ENCODE results near the gene EN1. TPM values are rescaled to one million over a fixed set of nuclear protein-coding genes. Genes with fewer than 3 reads are reported as not detected.

Gene EN1
- total RNA-seq, 1 experiment from 2014 or later: not detected

DNA sequence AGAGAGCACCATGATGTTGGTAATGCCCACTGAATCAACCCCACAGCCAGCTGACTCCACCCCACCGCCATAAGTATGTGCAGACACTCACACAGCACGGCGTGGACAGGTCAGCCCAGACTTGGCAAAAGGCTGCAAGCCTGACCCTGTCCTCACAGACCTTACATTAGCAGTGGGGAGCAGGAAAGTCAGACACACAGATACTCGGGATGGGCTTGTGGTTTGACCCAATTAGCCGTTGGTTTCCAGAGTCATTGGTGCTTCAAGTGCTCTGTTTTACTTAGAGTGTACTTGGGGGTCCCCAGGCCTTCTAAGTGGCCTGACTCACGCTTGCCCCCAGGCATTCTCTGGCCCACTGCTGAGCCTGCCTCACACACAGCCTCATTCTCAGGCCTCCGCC lies 36.7 kb downstream of the EN1 start:
- DNase-seq: no peak
- H3K4me1 ChIP-seq: no peaks in the 10 kb centered on the region
- H3K4me3 ChIP-seq: no peak overlapping the region
- no peaks in the 10 kb centered on the region for H3K9me3 ChIP-seq (replicated peaks)
- H3K36me3 ChIP-seq: no peaks in the 10 kb centered on the region
- no peak overlapping the region for H3K27ac ChIP-seq
- H3K27me3 ChIP-seq: peaks cover 14% of the 10 kb centered on the region; the same call in 1 of the 2 replicates

DNA sequence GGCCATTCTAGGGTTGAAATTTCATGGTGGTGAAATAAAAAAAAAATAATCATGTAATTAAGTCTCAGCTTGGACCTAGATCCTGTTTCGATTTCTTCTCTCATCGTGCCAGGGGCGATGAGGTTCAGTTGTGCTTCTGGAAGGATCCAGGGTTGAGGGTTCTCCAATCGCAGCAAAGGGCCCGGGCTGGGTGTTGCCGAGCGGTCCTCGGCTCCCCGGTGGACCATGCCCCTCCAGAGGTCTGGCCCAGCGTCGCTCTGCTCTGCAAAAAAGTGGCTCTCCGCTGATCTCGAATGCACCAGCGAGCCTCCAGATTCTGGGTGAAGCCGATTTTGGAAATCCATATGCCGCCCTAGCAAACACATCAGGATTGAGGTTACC lies 39.0 kb downstream of the EN1 start:
- Histone ChIP-seq H3K27me3 (peaks cover 18% of the 10 kb centered on the region), H3K4me3 (no peak overlapping the region), H3K27ac (no peak overlapping the region), H3K36me3 (no peaks in the 10 kb centered on the region), H3K4me1 (no peaks in the 10 kb centered on the region), H3K9me3 (replicated peaks) (no peaks in the 10 kb centered on the region)
- no peak for DNase-seq

DNA sequence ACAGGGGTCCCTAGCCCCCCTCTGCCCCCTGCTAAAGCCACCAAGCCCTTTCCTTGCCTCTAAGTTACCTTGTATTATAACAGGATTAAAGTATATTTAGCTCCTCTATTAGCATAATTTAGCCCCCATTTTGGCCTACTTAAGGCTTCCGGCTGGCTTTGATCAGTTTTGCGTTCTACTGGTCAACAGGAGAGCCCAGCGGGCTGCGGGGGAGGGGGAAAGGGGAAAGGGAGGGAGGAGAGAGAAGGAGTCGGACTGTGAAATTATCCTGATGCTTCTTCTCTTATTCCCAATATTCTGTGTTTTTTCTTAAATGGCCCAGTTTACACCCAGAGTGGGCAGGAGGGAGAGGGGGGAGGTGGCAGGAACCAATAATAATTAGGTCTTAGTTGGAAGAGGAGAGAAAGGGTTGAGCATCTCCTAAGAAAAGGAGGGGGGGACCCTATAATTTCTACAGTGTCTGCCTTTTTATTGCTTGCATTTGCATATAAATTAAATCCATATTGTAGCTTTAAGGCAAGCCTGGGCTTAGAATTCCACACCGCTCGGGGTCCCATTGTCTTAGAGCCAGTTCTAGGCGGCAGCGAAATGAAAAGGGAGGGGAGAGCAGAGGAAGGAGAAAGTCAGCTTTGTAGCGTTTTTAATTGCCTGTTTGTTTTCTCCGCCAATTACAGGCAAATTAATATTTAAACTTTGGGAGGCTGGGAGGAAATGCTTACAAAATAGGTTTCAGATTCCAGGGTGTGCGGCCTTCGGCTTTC lies 39.6 kb downstream of the EN1 start:
- no peak for DNase-seq
- Histone ChIP-seq H3K9me3 (replicated peaks) (no peaks in the 10 kb centered on the region), H3K4me3 (no peak overlapping the region), H3K27ac (no peak overlapping the region), H3K4me1 (no peaks in the 10 kb centered on the region), H3K36me3 (no peaks in the 10 kb centered on the region), H3K27me3 (peaks cover 18% of the 10 kb centered on the region)

DNA sequence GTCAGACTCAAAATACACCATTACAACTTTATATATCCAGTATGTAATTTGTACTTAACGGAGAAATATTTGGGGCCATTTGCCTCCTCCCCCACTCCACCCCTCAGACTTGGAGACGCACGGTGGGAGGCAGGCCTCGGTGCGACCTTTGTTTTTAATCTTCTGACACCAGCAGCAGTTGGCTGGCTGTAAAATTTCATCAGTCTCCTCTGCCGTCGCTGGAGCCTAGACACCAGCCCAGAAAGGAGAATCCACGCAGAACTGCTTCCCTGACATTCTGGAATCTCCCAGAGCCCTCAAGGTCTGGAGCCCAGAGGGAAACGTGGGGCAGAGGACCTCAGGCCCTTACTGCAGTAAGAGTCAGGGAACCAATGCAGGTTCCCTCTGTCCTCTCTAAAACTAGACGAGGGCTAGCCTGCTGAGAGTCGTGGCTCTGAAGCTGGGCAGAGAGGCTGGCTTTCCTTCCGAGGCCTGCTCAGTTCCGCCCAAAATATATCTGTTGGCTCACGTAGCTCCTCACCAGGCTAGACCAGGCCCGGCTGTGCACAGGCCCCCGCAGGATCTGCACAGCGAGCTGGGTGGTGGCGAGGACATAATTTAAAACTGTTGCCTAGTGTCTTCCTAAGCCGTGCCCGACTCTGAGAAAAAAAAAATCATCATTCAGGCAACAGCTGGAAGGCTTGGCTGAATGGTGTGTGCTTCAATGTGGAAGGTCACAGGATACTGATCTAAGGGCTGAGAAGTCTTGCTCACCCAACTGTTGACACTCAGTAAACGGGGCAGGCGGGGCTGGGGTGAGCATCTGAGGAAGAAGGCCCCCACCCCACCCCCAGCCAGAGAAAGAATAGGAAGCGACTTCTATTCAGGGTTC lies 40.4 kb downstream of the EN1 start:
- Histone ChIP-seq H3K27me3 (peaks cover 18% of the 10 kb centered on the region), H3K9me3 (replicated peaks) (no peaks in the 10 kb centered on the region), H3K27ac (no peak overlapping the region), H3K36me3 (no peaks in the 10 kb centered on the region), H3K4me1 (no peaks in the 10 kb centered on the region), H3K4me3 (no peak overlapping the region)
- DNase-seq: no peak

DNA sequence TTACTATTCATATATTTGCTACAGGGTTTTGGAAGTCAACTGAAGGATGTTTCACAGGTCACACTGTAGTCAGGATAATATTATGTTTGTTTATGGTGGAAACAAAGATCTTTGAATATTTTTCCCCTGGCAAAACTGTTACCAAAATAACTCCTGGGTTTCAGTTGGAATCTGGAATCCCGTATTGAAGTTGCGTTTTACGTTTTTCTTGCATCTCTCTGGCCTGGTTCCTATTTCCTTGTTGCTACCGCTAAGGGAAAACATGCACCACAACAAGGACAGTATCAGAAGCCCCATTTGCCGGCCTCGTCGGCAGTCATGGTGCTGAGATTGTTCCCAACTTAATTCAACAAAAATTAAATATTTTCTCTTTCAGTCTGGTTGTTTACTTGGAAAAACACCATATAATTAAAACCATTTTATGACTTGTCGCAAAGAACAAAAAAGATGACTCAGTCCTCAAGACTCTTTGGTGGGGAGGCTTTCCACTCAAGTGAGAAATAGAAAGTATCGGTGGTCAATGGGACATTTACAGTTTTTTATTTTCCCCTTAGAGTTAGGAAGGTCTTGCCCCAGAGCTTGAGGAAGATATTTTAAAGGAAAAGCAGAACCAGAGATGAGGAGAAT lies 42.3 kb downstream of the EN1 start:
- no peak overlapping the region for H3K27ac ChIP-seq

DNA sequence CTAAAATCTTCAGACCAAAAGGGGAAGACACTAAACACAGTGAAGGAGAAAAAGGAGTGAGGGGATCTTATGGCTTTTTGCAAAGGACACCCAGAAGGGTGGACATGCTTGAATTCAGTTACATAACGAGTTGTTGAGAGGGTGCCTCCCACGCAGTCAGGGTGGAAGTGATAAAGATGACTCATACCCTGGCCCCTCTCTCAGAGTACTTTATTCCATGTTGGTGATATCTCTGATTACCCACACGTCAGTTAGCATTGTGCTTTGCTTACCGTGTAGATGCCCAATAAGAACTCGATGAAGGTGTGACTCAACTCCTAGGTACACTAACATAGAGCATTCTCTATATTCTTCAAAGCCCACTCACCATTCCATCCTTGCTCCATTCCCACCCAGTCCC lies 44.4 kb downstream of the EN1 start:
- Histone ChIP-seq H3K4me1 (no peaks in the 10 kb centered on the region), H3K4me3 (no peak overlapping the region), H3K36me3 (no peaks in the 10 kb centered on the region), H3K27ac (no peak overlapping the region), H3K9me3 (replicated peaks) (no peaks in the 10 kb centered on the region), H3K27me3 (peaks cover 18% of the 10 kb centered on the region)
- DNase-seq: no peak

More for the DNA sequence above, 42.3 kb downstream of the EN1 start:
- no peaks in the 10 kb centered on the region for H3K4me1 ChIP-seq
- no peaks in the 10 kb centered on the region for H3K9me3 ChIP-seq (replicated peaks)
- no peak overlapping the region for H3K4me3 ChIP-seq
- no peak for DNase-seq
- no peaks in the 10 kb centered on the region for H3K36me3 ChIP-seq
- H3K27me3 ChIP-seq: peaks cover 18% of the 10 kb centered on the region

DNA sequence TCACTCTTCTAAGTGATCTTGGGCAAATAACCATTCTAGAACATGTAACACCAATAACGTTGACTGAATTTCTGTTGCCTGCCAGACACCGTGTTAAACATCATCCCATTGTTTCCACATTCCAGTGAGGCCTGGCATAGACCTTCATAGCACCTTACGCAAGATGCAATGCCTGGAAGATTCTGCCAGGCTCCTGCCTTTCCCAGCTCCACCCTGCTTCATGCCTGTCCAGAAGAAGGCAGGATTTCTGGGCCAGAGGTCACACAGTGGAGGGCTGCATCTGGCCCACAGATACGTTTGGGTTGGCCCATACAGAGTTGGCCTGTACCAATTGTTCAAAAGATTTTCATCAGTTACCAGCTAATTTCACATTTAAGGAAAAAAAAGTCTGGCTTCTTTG lies 46.3 kb downstream of the EN1 start:
- no peak overlapping the region for H3K27ac ChIP-seq
- H3K9me3 ChIP-seq (replicated peaks): no peaks in the 10 kb centered on the region
- H3K27me3 ChIP-seq: peaks cover 13% of the 10 kb centered on the region
- no peak for DNase-seq
- H3K4me1 ChIP-seq: no peaks in the 10 kb centered on the region
- no peak overlapping the region for H3K4me3 ChIP-seq
- no peaks in the 10 kb centered on the region for H3K36me3 ChIP-seq

DNA sequence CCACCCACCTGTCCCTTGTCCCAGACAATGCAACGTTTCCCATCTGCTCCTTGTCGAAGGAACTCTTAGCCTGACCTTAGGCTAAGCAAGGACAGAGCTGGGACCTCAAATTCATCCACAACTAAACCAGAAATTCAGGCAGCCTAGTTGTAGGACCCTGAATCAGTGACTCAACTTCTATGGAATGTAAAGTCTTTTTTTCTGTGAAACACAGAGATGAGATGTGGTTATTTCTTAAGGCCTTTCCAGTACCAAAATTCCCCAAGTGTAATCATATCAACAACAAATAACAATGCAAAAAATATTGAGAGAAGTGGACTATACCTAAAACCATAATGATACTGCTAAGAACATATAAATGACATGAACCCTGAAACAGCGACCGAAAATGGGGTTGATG lies 46.7 kb downstream of the EN1 start:
- Histone ChIP-seq H3K36me3 (no peaks in the 10 kb centered on the region), H3K27me3 (peaks cover 13% of the 10 kb centered on the region), H3K4me1 (no peaks in the 10 kb centered on the region), H3K4me3 (no peak overlapping the region), H3K9me3 (replicated peaks) (no peaks in the 10 kb centered on the region), H3K27ac (no peak overlapping the region)
- DNase-seq: no peak

DNA sequence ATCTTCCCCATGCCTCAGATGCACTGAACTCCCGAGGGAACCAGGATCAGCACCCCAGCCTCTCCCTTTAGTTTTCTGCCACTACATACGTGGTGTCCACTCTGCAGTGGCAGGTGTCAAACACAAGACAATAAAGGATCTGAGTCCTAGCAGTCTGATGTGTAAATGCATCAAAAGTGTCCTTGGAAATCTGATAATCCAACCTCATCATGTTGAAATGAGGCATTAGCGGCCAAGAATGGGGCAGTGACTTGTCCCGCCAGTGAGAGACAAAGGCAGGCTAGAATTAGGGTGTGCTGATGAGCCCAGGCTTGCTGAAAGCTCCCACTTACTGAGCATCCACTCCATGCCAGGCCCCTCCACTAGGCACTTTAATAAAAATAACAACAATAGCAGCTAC lies 52.9 kb downstream of the EN1 start:
- no peaks in the 10 kb centered on the region for H3K36me3 ChIP-seq
- H3K9me3 ChIP-seq (replicated peaks): no peaks in the 10 kb centered on the region
- no peak overlapping the region for H3K4me3 ChIP-seq
- no peak for DNase-seq
- no peaks in the 10 kb centered on the region for H3K27me3 ChIP-seq
- no peak overlapping the region for H3K27ac ChIP-seq
- no peaks in the 10 kb centered on the region for H3K4me1 ChIP-seq

Other genes with a start within 250 kb of the EN1 start
- gene MARCO, start 94.5 kb upstream of the EN1 start, total RNA-seq (2014; rRNA removed; shearing (Covaris generic)): not detected in 2 replicates